Measurements from ENCODE around the gene SUCLG2. TPM values are rescaled to one million over a fixed set of nuclear protein-coding genes. Genes with fewer than 3 reads are reported as not detected.

SUCLG2 gene, protein sequence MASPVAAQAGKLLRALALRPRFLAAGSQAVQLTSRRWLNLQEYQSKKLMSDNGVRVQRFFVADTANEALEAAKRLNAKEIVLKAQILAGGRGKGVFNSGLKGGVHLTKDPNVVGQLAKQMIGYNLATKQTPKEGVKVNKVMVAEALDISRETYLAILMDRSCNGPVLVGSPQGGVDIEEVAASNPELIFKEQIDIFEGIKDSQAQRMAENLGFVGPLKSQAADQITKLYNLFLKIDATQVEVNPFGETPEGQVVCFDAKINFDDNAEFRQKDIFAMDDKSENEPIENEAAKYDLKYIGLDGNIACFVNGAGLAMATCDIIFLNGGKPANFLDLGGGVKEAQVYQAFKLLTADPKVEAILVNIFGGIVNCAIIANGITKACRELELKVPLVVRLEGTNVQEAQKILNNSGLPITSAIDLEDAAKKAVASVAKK
- total RNA-seq = 94.1 TPM
- long read RNA-seq, transcript SUCLG2-201 (11 exons, 2,352 nt) = major isoform, 282 of 300 reads
- long read RNA-seq, partial matches to known transcripts = 7 of 300 reads
- long read RNA-seq, other reads (novel, unspliced or antisense) = 11 of 300 reads

DNA sequence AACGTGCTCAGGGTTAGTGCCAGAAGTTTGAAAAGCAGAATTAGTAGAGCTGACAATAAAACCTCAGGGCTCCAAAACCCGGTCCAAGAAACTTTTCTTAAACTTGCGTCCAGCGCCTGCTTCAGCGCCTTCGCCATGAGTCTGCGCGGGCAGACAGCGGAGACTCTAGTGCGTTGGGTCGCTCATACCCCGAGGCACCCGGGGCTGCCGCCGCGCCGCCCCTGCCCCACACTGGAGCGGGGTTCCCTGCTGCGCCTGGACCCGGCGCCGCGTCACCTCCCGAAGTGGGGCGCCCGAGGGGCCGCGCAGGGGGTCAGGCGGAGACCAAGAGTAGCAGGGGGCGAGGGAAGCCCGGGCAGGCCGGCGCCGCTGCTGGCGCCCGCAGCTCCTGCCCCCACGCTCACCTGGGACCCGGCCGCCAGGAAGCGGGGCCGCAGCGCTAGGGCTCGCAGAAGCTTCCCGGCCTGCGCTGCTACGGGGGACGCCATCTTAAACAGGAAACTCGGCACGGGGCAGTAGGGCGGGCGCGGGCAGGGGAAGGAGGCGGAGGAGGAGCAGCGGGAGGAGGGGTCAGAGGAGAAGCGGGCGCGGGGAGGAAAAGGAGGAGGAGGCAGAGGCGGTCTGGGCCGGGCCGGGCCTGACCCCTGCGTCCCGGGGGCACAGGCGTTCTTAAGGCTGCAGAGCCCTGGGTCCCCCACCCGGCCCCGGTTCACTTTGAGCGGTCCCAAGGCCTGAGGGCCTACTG, at the start of gene SUCLG2:
Gene SUCLG2, minus strand, starts transcription at position 514 of the 745 bp plus-strand sequence. Its CDS starts 26 bp downstream, at position 488.
- ATAC-seq (ENCODE audit: poor library complexity) = peak; percentile 98
- DNase-seq = peak; percentile 96
- intact Hi-C loops (cut with DNase I) = no loop called here

DNA sequence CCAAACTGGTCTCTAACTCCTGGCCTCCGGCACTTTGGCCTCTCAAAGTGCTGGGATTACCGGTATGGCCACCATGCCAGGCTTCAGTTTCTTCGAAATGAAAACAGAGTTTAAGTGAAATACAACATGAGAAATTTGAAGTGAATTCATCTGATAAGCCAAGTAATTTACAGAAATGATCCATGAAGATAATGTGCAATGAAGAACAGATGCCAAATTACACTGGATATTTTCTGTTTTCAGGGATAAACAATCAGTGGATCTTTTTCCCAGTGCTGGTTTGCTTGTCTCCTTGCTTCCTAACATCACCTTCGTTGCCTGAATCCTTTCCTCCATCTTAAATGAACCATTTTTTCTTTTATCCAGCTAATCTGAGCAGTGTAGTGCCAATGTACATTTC, 46.2 kb upstream of the SUCLG2 start:
- intact Hi-C loops (cut with DNase I) = no loop called here
- no peak for ATAC-seq (ENCODE audit: poor library complexity)
- no peak for DNase-seq

DNA sequence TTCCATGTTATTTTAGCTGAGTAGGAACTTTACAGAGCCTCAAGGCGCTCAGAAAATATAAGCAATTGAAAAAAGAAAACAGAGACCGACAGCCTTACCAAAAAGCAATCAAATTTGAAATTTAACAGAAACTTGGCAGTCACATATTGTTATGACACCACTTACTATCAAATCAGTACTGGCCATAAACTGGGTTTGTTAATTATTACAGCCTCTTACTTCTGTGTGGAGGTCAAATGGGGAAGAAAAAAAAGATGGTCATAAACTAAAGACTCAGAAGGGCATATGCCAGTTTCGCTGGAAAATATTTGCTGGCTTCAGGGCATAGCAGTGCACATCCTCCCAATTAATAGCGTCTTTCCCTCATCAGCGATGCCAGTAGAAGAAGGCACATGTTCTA, 45.5 kb upstream of the SUCLG2 start:
- ATAC-seq (ENCODE audit: poor library complexity) = no peak
- no peak for DNase-seq
- intact Hi-C loops (cut with DNase I) = no loop called here

DNA sequence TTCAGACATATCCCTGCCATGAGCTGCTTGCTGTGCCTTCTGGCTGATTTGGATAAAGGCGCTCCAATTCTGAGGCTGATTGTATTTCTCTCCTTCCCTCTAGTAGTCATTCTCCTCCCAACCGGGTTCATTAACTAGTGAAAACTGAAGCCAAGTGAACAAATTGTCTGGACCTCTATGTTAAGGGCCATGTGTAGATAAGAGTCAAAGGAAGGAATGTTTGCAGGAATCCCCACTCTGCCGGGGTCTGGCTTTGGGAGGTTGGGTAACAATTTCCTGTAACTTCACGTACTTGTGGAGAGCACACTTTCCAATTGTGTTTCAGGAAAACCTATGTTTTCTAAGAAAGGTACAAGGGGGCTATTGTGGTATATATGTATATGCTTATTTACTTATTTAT, 38.2 kb upstream of the SUCLG2 start:
- DNase-seq (no peak), ATAC-seq (ENCODE audit: poor library complexity) (no peak)
- intact Hi-C loops (cut with DNase I) = no loop called here

DNA sequence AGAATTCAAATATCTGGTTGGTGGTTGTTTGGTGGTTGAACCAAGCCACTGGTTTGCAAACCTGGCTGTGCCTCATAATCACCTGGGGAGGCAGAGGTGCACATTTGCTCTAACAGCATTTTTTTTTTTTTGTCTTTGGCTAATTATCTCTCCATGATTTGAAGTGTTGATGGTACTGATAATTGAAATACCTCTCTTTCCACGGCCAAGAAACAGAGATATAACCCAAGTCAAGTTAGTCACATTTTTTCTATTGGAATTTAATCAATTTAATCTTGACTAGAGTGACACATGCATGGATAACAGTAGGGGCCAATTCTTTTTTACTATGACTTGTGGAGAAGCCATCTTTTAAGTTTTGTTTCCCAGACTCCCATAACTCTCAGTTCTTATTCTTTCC, 37.5 kb upstream of the SUCLG2 start:
- DNase-seq (no peak), ATAC-seq (ENCODE audit: poor library complexity) (no peak)
- intact Hi-C loops (cut with DNase I) = no loop called here

DNA sequence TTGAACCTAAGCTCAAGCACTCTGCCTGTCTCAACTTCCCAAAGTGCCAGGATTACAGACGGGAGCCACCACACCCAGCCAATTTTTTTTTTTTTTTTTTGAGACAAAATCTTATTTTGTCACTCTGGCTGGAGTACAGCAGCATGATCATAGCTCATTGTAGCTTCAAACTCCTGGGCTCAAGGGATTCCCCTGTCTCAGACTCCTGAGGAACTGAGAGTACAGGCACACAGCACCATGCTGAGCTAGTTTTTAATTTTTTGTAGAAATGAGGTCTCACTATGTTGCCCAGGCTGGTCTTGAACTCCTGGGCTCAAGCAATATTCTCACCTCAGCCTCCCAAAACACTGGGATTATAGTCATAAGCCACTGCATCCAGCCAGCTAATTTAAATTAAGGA, 36.8 kb upstream of the SUCLG2 start:
- no peak for DNase-seq
- no peak for ATAC-seq (ENCODE audit: poor library complexity)
- intact Hi-C loops (cut with DNase I) = no loop called here

DNA sequence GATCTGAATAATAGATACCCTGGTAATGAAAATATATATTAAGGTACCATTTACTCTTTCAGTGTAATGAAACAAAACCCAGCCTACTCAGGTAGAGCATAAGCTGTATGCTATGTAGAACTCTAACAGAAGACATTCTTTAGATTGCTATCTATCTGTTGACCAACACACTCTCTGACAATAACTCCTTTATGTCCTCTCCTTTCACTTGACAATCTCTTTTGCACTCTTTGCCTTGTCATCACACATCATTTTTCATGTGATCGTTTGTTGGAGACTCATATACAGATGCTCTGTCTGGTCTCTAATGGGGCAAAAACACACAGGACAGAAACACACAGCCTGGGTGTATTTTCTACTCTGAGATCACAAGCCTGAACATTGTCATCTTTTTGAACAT, 35.4 kb upstream of the SUCLG2 start:
- DNase-seq = no peak
- intact Hi-C loops (cut with DNase I) = no loop called here
- no peak for ATAC-seq (ENCODE audit: poor library complexity)

DNA sequence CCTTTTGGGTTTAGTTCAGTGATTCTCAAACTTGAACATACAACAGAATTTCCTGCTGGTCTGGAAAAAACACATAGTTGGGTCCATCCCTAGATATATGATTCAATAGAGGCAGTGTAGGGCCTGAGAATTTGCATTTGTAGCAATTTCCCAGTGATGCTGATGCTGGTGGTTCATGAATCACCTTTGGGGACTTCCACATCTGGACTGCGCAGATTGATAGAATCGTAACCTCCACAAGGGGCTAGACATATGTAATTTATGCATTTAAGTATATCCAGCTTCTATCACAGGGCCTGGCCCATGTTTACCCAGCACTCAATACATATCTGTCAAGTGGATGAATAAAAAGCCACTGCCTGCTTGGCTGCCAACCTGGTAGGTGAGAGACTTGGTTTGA, 33.8 kb upstream of the SUCLG2 start:
- ATAC-seq (ENCODE audit: poor library complexity) = no peak
- DNase-seq = no peak
- intact Hi-C loops (cut with DNase I) = no loop called here

DNA sequence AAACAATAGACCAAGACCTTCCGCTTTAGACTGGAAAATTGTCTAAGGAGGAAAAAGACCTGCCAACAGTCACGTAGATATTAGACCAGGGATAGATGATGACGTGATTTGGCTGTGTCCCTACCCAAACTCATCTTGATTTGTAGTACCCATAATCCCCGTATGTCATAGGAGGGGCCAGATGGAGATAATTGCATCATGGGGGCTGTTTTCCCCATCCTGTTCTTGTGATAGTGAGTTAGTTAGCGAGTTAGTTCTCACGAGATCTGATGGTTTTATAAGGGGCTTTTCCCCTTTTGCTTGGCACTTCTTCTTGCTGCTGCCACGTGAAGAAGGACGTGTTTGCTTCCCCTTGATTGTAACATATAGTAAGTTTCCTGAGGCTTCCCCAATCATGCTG, 31.7 kb upstream of the SUCLG2 start:
- intact Hi-C loops (cut with DNase I) = no loop called here
- ATAC-seq (ENCODE audit: poor library complexity) (no peak), DNase-seq (no peak)

DNA sequence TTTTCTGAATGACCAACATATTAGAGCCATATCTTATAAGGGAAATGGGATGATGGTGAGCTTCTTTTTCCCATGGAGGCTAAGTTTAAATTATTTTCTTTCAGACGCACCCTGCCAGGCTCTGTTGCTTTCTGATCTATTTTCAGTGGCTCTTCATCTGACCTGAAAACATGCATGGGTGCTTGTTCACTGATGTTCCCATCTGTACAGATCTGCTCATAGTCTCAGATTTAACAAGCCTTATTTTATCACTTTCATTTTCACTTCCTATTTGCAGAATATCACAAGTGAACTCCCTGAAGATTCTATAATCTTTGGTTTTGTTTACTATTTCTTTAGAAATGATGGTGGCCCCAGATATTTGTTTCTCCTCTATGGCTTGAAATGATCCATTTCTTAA, 31.1 kb upstream of the SUCLG2 start:
- ATAC-seq (ENCODE audit: poor library complexity) (no peak), DNase-seq (no peak)
- intact Hi-C loops (cut with DNase I) = no loop called here

DNA sequence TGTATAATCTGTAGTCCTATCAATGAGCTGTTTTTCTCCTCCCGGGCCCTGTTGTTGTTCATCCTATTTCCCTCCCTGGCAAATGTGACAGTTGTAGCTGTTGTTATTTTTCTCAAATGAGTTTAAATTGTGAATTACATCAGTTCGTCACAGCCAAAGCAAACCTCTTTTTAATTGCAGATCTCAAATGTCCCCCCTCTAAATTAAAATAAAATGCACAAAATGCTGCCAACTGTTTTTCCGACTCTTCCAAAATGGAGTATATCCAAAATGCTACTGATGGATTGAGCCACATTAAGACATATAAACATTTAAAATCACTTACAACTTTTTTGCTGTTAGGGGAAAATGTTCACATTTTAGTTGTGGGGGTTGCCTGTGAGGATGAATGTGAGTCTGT, 29.8 kb upstream of the SUCLG2 start:
- ATAC-seq (ENCODE audit: poor library complexity) = no peak
- intact Hi-C loops (cut with DNase I) = no loop called here
- no peak for DNase-seq

DNA sequence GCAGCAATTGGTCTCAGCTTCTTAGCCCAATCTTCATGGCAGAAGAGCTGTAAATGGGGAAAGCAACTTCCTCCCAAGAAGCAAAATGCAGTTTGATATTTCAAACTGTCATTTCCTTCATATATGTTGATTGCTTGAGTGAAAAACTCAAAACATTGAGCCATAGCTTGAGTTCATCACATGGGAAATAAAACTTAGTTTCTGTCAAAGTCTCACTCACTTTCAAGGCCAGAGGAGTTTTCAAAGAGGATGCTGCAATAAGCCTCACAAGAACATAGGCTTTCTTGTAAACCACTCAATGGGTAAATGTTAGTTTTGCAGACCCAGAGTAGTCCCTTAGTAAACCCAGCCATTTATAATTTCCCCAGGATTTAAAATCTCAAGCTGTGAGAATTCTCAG, 29.1 kb upstream of the SUCLG2 start:
- intact Hi-C loops (cut with DNase I) = no loop called here
- no peak for ATAC-seq (ENCODE audit: poor library complexity)
- DNase-seq = no peak

DNA sequence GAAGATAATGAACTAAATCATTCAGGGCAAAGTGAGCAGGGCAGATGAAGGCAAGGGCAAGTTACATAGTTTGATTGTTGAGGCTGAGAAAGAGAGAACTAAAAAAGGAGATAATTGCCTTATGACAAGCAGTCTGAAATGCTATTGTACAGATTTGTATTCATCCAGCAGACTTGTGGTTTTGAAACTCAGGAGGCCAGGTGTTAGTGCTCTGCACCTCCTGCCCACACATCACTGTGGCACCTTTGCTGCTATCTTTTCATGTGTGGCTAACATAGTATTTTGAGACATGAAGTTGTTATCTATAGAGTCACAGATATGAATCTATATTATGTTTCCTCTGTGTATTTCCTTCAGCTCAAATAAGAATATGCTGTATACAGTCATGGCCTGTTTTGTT, 24.3 kb upstream of the SUCLG2 start:
- ATAC-seq (ENCODE audit: poor library complexity) = no peak
- no peak for DNase-seq
- intact Hi-C loops (cut with DNase I) = no loop called here

DNA sequence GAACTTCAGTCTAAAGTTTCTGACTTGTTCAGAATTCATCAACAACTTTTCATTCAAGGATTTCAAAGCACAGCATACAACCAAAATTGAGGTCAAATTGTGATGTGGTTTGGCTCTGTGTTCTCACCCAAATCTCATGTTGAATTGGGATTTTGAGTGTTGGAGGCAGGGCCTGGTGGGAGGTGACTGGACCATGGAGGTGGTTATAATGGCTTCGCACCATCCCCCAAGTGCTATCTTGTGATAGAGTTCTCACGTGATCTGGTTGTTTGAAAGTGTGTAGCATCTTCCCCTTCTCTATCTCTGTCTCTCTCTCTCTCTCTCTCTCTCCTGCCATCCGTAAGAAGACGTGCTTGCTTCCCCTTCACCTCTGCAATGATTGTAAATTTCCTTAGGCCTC, 19.6 kb upstream of the SUCLG2 start:
- ATAC-seq (ENCODE audit: poor library complexity) = no peak
- intact Hi-C loops (cut with DNase I) = no loop called here
- no peak for DNase-seq

DNA sequence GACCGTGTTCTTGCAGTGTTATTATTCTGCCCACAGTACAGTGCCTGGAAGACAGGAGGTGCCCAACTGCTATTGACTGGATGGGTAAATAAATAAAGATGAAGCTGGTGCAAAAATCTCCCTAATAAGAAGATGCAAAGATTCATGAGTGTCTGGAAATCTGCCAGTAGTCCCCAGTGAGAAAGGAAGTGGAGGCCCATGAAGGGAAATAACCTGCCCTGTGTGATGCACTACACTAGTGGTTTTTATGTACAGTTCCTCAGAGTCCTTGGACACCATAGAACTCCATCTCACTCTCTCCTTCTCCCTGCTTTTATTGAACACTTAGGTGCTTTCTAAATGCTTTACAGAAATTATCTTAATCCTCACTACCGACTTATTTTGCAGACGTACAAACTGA, 8.3 kb upstream of the SUCLG2 start:
- no peak for DNase-seq
- no peak for ATAC-seq (ENCODE audit: poor library complexity)
- intact Hi-C loops (cut with DNase I) = no loop called here

DNA sequence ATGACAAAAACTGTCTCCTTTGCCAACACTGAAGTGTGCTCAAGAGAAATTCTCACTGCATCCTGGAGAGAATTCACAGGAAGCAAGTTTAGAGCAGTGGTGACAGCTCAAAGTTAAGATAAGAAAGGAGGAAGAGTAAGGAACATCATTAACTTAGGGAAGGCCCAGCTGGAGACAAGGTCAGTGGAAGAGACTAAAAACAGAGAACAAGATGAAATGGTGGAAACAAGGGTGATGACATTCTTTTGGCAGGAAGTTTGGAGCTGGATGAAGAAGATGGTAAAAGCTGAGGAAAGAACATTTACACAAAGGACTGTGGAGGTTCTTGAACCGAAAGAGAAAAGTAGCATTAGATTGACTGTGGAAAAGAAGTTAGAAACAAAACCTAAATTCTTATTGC, 6.7 kb upstream of the SUCLG2 start:
- peak; percentile 57 for ATAC-seq (ENCODE audit: poor library complexity)
- no peak for DNase-seq
- intact Hi-C loops (cut with DNase I) = no loop called here

DNA sequence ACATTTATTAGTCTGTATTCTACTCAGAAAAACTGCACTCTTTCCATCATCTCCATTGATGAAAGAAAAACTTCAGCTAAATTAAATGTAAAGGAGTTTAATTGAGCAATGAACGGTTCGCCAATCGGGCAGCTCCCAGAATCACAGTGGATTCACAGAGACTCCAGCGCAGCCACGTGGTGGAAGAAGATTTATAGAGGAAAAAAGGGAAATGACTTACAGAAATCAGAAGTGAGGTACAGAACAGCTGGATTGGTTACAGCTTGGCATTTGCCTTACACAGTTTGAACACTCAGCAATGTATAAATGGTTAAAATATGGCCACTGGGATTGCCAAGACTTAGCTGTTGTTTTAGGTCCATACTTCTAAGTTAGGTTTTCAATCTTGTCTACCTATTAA, 2.8 kb upstream of the SUCLG2 start:
- ATAC-seq (ENCODE audit: poor library complexity) (no peak), DNase-seq (no peak)
- intact Hi-C loops (cut with DNase I) = no loop called here

DNA sequence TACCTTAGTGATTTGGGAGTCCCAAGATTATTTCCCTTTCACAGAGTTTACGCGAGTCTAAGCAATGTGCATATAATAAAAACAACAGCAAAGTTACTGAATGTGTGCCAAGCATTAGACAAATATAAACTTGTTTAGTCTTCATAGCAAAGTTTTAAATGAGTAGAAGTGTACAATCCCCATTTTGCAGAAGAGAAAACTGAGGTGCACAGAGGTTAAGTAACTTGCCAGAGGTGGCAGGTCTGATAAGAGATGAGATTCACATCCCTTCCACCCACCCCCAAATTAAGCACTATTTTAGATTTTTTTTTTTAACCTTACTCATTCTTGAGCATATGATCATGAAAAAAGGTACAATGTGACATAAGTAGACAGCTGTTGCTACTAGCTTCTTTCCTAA, 2.2 kb upstream of the SUCLG2 start:
- intact Hi-C loops (cut with DNase I) = no loop called here
- ATAC-seq (ENCODE audit: poor library complexity) (no peak), DNase-seq (no peak)

DNA sequence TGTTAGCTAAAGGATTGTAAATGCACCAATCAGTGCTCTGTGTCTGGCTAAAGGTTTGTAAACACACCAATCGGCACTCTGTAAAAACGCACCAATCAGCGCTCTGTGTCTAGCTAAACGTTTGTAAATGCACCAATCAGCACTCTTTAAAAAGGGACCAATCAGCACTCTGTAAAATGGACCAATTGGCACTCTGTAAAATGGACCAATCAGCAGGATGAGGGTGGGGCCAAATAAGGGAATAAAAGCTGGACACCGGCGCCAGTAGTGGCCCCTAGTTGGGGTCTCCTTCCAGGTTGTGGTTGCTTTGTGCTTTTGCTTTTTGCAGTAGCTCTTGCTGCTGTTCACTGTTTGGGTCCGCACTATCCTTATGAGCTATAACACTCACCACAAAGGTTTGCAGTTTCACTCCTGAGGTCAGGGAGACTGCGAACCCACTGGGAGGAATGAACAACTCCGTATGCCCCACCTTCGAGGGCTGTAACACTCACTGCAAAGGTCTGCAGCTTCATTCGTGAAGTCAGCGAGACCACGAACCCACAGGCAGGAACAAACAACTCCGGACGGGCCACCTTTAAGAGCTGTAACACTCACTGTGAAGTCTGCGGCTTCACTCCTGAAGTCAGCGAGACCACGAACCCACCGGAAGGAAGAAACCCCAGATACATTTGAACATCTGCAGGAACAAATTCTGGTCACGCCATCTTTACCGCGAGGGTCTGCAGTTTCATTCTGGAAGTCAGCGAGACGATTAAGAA, 1.1 kb upstream of the SUCLG2 start:
- intact Hi-C loops (cut with DNase I) = no loop called here
- peak; percentile 50 for DNase-seq
- ATAC-seq (ENCODE audit: poor library complexity) = no peak

DNA sequence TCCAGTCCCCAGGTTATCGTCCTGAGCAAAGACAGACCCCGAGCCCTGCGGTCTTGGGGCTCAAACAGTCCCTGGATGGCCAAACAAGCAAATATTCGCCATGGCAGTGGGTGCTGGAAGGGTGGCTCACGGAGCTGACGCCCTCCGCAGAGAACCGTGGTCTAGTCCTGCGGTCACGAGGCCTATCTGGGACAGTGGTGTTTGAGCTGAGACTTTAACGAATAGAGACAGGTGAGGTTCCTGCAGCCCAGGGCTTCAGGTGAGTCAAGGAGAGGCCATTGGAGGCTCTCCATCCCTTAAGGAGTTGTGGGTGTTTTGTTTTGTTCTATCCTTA, 399 bp upstream of the SUCLG2 start:
- intact Hi-C loops (cut with DNase I) = no loop called here
- DNase-seq (no peak), ATAC-seq (ENCODE audit: poor library complexity) (peak; percentile 46)

All from Right ventricle myocardium superior (tissue), 1 donor.